ENCODE data around the gene COA1. TPM values are rescaled to one million over a fixed set of nuclear protein-coding genes. Genes with fewer than 3 reads are reported as not detected.
"Not testable (repeated sequence)": the region's sequence is repeated elsewhere in the genome, so short reads cannot be mapped to it uniquely, and the experiment has no call there.

COA1 gene
- polyA plus RNA-seq, 3 donors, result 34.9 to 38.2 (median 35.3) TPM

DNA sequence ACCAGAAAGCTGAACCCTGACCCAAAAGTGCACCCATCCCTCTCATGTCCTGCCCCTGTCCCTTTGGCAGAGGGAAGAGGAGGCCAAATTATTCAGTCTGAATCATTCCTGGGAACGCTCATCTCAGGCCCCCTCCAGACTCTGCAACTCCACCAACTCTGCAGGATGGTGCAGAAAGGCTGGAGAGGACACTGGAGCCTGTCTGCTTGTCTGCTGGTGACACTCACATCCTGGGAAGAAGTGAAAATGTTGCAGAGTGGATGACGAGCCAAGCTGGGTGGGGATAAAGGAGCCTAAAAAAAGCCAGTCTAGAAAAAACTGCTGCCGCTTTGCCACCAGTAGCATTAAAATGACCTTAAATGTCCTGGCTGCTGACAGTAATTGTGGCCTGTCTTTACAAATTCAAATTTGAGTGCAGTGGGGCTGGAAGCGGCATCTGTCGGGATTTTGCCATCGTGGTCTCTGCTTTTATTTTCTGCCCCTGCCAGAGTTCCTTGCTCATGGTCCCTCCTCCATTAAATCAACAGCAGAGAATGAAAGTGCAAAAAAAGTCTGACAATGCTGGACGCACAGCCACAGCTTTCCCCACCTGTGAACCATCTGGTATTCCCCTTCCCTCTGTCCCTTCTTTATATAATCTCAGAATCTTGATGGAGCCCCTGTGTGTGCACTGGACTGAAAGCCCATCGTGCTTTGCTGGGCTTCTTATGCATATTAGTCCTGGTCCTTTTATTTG, 82.6 kb downstream of the COA1 start:
- H3K27ac ChIP-seq (ENCODE audit: low read depth, low read length), result peak overlapping the region; percentile 69
- WGBS, 3 donors, result 53 to 60% (median 53%) methylated on average over 8 of the region's 8 CpGs

DNA sequence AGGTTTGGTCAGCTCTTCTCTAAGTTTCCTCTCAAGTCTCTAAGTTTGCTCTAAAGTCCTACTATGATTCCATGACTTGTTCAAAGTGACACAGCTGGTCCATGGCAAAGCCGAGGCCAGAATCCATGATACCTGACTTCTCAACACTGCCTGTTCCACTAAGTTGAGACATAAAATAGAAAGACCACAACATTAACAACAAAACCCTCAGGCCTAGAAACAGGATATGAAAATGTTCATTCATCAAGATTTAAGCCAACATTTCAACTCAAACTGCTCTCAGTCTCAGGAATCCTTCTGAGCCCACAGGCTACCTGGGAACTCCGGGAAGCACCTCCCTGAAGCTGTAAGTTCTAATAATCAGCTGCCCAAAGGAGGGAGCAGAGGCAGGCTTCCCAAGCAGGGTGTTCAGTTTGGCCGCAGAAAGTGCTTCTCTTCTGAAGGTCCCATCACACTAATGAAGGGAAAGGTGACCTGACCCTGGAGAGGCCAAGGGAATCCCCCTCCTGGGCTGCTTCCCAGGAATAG, 83.6 kb downstream of the COA1 start:
- no peak overlapping the region for H3K27ac ChIP-seq (ENCODE audit: low read depth, low read length)
- WGBS, 3 donors, result 85 to 89% (median 88%) methylated on average over 3 of the region's 3 CpGs

DNA sequence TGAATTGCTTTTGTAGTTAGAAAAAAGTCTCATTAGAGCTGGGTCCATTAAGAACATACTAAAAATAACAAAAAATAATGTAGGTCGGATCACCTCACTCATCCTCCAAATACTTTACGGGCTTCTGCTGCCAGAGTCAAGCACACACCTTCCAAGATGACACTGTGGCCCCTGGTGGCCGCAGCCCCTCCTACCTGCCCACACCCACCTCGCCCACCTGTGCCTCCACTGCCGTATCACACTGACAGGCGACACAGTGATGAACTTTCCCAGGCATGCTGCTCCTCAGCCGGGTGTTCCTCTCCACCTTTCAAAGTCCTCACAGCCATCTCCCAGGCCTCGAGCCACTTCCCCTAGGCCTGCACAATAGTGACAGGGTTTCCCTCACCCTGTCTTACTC, 85.5 kb downstream of the COA1 start:
- 73 to 91% (median 88%) methylated on average over 8 of the region's 8 CpGs for WGBS, 3 donors
- no peak overlapping the region for H3K27ac ChIP-seq (ENCODE audit: low read depth, low read length)

DNA sequence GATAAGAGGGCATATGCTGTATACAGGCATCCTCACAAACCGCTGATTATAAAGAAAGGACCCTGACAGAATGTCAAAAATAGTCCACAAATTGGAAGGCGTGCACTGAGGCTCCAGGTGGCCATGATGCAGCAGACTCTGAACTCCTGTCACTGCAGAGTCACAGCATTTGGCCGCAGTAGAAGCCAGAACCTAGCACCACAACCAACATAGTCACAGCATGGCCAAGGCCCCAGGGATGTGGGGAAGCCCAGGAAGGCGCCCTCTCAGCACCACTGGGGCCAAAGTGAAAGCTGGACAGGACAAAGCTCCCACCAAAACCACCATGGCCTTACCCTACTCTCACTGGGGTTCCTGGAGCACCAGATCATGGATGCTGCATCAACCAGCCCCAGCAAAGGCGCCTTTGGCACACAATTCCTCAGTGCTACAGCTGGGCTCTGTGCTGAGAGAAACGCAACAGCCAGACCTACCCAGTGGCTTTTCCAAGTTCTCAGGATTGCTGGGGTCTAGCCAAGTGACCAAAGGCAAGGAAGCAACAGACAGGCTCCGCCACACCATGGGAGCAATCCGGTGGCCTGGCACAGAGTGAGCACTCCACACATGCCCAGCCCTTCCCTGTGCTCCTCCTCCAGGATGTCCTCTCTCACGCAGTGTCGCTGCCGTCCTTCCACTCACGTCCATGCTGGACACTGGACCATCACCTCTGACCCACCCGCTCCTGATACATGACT, 86.3 kb downstream of the COA1 start:
- 94 to 97% (median 95%) methylated on average over 13 of the region's 13 CpGs for WGBS, 3 donors
- no peak overlapping the region for H3K27ac ChIP-seq (ENCODE audit: low read depth, low read length)

DNA sequence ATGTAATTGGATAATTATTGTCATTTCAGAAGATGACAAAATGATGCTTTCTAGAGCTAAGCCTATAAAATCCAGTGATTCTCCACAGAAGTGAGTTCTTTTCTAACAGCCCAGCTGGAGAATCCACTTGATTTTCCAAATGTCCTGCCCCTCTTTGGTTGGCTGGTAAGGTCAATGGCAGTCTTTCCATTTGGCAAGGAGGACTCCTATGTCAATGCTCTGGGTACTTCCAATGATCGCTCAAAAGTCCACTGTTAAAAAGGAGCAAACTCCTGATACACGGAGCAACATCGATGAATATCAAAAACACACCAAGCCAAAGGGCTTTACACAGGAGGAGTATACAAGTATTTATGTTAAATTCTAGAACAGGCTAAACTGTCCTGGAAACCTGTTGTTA, 88.6 kb downstream of the COA1 start:
- peak overlapping the region; percentile 0 for H3K27ac ChIP-seq (ENCODE audit: low read depth, low read length)
- WGBS, 3 donors, result 99 to 100% (median 100%) methylated on average over 3 of the region's 3 CpGs

DNA sequence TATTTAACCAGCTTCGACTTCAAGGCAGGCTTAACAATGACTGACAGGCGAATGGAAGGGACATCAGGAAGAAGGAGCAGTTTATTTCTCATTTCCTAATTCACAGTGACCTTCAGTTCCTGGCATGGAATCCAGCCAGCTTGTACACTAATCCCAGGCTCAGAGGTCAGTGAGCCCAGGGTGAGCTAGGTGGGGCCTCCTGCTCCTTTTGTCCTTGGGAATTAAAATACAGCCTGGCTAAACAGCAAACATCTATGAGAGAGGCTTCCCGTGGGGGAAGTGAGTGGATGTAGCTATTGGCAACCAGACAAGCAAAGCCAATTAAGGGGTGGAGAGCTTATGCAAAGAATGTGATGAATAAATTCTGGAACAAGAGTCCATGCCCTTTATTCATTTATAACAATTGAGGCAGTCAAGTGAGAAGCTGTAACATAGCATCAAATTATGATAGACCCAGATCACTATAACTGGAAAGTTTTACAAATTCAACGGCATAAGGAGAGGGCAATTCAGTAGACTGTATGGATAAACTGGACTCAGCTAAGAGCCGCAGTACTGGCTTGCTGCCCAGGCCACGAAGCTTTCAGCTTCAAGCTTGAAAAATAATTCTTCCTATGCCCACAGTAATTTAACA, 89.3 kb downstream of the COA1 start:
- 19 to 52% (median 44%) methylated on average over 6 of the region's 6 CpGs for WGBS, 3 donors
- H3K27ac ChIP-seq (ENCODE audit: low read depth, low read length), result peak overlapping the region; percentile 0

DNA sequence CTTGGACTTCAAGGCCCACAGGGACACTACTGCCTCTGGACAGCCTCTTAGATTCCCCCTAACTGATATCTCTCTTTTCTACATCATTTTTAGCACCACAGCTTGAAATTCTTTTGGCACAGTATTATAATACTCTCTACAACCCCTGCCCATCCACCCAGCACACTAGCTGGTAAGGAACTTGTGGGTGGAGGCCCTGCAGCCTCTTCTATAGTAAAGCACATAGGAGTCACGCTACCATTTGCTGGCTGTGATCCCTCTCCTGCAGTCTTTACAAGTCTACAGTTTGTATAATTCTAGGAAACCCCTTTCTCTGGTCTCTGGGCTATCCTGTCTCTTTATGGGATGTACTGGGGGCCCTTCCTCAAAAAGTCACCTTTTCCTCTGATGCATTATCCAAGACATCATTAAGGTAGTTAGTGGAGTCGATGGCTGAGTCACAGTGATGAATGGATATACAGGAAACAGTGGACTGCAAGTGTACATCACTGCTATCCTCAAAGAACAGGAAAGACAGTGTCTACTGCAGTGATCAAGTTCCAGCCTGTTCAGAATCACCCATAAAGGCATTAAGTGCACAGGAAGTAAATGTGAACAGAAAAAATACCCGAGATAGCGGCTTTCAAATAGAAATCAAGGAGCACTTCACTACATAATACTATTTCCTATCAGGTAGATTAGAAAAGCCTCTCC, 92.1 kb downstream of the COA1 start:
- 70 to 75% (median 73%) methylated on average over 4 of the region's 4 CpGs for WGBS, 3 donors
- H3K27ac ChIP-seq (ENCODE audit: low read depth, low read length), result no peak overlapping the region

DNA sequence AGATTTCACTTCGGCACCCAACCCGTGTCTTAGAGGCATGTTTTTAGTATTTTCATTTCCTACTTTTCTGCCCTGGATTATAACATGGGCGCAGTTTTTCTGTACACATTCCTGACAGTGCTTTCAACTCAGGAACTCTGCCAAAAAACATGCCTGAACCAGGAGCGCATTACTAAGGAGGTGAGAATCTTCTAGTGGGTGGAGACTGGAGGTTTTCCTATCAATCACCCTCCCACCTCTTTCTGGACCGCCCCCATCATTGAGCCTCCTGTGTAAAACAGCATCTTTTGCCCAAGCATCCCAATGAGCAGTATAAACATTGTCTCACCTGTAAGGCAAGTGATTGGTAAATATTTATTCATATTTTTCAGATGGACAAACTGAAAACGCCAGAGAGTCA, 93.2 kb downstream of the COA1 start:
- WGBS, 3 donors, result 67 to 85% (median 78%) methylated on average over 6 of the region's 6 CpGs
- H3K27ac ChIP-seq (ENCODE audit: low read depth, low read length), result no peak overlapping the region

DNA sequence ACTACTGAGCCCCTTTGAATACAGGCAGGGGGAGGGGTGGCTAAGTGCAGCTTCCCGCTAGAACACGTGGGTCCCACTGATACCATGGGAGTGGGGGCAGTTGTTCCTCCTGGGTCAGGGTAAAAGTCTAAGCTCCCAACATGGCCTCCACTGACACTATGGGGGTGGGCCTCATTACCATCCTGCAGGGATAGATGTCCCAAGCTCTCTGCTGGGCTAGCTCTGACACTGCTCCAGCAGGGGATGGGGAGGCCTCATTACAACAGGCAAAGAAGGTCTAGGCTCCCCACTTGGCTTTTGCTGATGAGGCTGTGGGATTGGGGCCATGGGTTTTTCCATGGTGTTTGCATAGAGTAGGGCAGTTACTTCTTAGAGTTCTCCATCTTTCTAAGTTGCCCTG, 94.9 kb downstream of the COA1 start:
- H3K27ac ChIP-seq (ENCODE audit: low read depth, low read length), result no peak overlapping the region
- WGBS, 3 donors, result 91 to 99% (median 92%) methylated on average over 2 of the region's 2 CpGs

DNA sequence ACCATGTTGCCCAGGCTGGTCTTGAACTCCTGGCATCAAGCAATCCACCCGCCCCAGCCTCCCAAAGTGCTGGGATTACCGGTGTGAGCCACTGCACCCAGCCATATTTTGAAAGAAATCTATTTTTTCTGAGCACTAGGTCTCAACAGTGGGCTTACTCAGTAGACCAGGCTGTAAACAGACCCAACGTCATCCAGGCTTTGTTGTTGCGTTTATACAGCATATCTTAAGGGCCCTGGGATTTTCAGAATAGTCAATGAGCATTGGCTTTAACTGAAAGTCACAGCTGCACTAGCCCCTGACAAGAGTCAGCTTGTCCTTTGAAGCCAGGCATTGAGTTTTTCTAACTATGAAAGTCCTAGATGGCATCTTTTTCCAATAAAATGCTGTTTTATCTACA, 96.6 kb downstream of the COA1 start:
- WGBS, 3 donors, result 88 to 97% (median 97%) methylated on average over 4 of the region's 4 CpGs

DNA sequence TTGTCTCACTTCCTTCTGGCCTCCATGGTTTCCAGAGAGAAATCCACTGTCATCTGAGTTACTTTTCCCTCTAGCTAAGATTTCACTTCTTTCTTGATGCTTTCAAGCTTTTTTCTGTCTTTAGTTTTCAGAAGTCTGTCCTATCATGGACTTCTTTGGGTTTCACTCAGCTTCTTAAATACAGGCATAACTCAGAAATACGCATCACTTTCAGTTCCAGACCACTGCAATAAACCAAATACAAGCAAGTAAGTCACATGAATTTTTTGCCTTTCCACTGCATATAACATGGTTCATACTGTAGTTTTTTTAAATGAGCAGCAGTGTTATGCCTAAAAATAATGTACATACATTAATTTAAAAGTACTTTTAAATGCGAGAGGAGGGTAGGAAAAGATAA, 97.8 kb downstream of the COA1 start:
- no peak overlapping the region for H3K27ac ChIP-seq (ENCODE audit: low read depth, low read length)
- WGBS, 3 donors, result 97 to 98% (median 97%) methylated on average over 2 of the region's 2 CpGs

More for the DNA sequence above, 96.6 kb downstream of the COA1 start:
- no peak overlapping the region for H3K27ac ChIP-seq (ENCODE audit: low read depth, low read length)

DNA sequence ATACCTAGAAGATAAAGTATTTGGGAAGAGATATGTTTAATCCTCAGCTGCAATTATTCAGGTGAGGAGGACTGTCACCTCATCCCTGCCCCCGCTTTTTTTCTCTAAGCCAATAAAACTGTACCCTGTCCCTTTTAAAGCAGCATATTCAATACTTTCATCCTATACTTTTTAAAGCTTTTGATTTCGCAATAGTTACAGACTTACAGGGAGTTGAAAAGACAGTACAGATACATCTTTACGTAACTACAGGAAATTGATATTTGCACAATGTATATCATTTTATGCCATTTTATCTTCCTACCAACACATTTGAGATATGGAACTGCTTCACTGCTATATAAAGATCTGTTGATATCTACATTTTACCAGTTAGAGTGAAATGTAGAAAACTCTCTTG, 98.8 kb downstream of the COA1 start:
- H3K27ac ChIP-seq (ENCODE audit: low read depth, low read length), result no peak overlapping the region
- WGBS, 3 donors, result 66 to 93% (median 82%) methylated on average over 3 of the region's 3 CpGs

DNA sequence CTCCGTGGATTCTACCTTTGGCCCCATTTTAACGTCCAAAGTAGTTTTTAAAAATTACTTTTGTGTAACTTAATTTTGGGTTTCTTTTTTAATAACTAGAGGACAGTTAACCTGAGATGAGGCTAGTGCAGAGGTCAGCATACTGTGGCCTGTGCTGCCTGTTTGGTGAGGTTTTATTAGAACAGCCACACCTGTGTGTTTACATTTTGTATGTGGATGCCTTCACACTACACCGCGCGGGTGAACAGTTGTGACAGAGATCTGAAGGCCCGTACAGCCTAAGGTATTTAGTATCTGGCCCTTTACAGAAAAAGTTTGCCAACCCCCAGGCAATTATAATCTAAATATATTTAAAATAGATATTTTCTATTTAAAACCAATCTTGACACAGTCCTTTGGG, 99.5 kb downstream of the COA1 start:
- H3K27ac ChIP-seq (ENCODE audit: low read depth, low read length), result no peak overlapping the region
- WGBS, 3 donors, result 66 to 92% (median 81%) methylated on average over 6 of the region's 6 CpGs

DNA sequence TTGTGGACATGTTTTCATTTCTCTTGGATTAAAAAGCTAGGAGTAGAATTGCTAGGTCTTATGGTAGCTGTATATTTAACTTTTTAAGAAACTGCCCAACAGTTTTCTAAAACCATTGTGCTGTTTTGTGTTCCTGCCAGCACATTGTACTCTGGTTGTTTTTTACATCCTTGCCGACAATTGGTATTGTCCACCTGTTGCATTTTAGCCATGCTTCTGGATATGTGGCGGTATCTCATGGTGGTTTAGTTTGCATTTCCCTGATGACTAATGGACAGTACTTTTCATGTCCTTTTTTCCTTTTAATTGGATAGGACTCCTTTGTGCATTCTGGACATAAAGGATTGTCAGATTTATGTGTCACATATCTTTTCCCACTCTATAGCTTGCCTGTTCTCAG, 100.9 kb downstream of the COA1 start:
- 83 to 98% (median 88%) methylated on average over 2 of the region's 2 CpGs for WGBS, 3 donors
- H3K27ac ChIP-seq (ENCODE audit: low read depth, low read length), result no peak overlapping the region

DNA sequence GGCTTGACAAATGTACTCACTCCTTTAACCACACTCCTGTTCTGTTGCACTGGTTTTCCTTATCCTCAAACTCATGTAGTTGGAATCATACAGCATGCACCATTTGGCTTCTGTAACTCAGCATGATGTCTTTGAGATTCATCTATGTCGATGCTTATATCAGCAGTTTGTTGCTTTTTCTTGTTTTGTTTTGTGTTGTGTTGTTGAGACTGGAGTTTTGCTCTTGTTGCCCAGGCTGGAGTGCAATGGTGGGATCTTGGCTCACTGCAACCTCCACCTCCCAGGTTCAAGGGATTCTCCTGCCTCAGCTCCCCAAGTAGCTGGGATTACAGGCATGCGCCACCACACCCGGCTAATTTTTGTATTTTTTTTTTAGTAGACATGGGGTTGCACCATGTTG, 101.5 kb downstream of the COA1 start:
- WGBS, 3 donors, result 90 to 96% (median 95%) methylated on average over 3 of the region's 3 CpGs
- not testable (repeated sequence) for H3K27ac ChIP-seq (ENCODE audit: low read depth, low read length)

DNA sequence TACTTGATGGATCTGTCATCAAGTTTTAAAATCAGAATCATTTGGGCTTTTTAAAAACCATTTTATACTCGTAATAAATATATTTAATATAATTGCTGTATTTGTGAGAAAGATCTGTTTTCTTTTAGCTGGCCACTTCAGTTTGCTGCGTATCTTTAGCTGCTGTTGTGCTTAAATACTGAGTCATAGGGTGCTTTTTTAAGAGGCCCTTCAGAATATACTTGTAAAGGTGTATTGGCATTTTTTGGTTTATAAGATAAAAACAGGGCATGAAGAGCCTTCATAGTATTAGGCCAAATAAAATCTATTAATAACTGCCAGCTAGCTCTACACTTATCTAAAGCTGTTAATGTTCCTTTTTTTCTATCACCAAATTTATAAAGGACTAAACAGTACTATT, 102.6 kb downstream of the COA1 start:
- WGBS, 3 donors, result 84 to 99% (median 86%) methylated on average over 2 of the region's 2 CpGs

DNA sequence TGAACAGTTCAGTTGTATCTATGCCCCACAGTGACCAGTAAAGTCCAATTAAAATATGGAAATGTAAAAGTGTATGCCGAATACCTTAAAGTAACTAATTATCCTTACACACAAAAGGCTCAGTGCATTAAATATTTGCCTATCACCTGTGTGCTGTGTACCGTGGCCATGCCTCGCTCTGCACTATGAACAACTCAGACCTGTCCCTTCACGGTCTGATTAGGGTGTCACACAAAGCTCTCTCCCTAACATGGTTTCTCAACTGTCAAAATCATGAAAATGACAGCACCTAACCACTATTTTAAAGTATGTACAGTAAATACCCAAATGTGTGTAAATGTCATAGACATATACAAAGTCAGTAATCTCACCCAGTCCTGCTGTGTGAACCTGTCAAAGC, 103.3 kb downstream of the COA1 start:
- 65 to 90% (median 85%) methylated on average over 4 of the region's 4 CpGs for WGBS, 3 donors
- no peak overlapping the region for H3K27ac ChIP-seq (ENCODE audit: low read depth, low read length)

More for the DNA sequence above, 102.6 kb downstream of the COA1 start:
- no peak overlapping the region for H3K27ac ChIP-seq (ENCODE audit: low read depth, low read length)

DNA sequence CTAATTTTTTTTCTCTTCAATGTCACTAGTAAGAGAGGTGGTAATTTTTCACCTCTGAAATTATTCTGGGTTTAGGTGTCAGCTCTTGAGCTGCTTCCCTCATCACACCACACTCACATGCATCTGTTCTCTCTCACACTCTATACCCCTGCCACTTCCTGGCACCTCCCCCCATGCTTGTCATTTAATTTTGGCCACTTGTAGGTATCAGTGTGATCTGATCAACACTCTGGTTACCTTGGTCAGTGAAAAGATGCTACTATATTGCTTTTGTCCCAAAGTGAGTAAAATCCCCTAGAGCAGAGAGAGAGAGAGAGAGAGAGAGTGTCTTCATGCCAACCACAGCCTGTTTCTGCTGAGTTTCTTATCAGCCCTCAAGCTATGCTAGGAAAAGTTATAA, 103.9 kb downstream of the COA1 start:
- no peak overlapping the region for H3K27ac ChIP-seq (ENCODE audit: low read depth, low read length)

DNA sequence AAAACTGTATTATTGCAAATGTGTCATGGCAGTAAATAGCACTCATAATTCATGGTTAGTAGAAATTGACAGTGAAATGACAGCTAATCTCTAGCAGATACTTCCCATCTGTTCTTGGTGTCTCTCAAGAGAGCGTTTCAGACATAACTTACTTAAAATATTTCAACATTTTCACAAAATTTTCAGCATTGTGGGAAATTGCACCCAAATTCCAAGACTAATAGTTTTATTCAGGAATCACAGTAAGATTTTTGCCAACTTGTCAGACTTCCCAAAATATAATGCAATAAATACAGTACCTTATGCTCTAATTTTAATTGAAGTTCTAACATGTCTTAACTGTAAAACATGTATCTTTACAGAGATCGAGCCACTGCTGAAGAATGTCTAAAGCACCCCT, 105.2 kb downstream of the COA1 start:
- H3K27ac ChIP-seq (ENCODE audit: low read depth, low read length), result no peak overlapping the region
- WGBS, 3 donors, result 81 to 89% (median 88%) methylated on average over 2 of the region's 2 CpGs

Measured in adipose tissue (tissue), 3 donors.